Activated naive CD4-positive, alpha-beta T cell treated with anti-CD3 and anti-CD28 coated beads, Interleukin-2, amount 10 ng/mL, durations not matched to agents 7 days and 5 days (primary cell): ENCODE measurements around the gene AFG3L2.
"Not testable (repeated sequence)": the region's sequence is repeated elsewhere in the genome, so short reads cannot be mapped to it uniquely, and the experiment has no call there.

Experiments used
- CTCF ChIA-PET: fragments of 350-600 bp; sonication (Branson Sonifier 250); formaldehyde crosslinking; loops from one replicate; lab custom pipeline; 2021; ENCODE audit warnings: antibody characterized with exemption; lab: Charles Lee
- DNase-seq: peaks from one replicate; pipeline ENCODE4 v3.0.0-alpha.2; 2020
- H3K27ac Mint-ChIP-seq: one replicate; pipeline ENCODE4 v1.8.0; 2021; ENCODE audit warnings: mild to moderate bottlenecking, moderate library complexity, mixed read lengths
- H3K27me3 Mint-ChIP-seq: one replicate; pipeline ENCODE4 v1.8.0; 2021; ENCODE audit warnings: mild to moderate bottlenecking, mixed read lengths
- H3K36me3 Mint-ChIP-seq: one replicate; pipeline ENCODE4 v1.8.0; 2021; ENCODE audit warnings: mixed read lengths
- H3K4me1 Mint-ChIP-seq: one replicate; pipeline ENCODE4 v1.8.0; 2021; ENCODE audit warnings: mixed read lengths
- H3K4me3 Mint-ChIP-seq: one replicate; pipeline ENCODE4 v1.8.0; 2021; ENCODE audit warnings: mild to moderate bottlenecking, moderate library complexity, mixed read lengths
- H3K9me3 Mint-ChIP-seq: one replicate; pipeline ENCODE4 v1.8.0; 2021; ENCODE audit warnings: mixed read lengths

The AFG3L2 gene

GRCh38 chr18:12384261-12384660 lies 7.2 kb upstream of the AFG3L2 start:
- CTCF ChIA-PET, result interaction anchor here (0.6 to 1.1 kb wide), 2 partner anchors 56 to 240 kb away, joined by 3 to 4 read pairs; no protein-coding TSS in a partner anchor
- H3K9me3 Mint-ChIP-seq, result no peaks in the 10 kb centered on the region
- H3K27me3 Mint-ChIP-seq, result peaks cover 17% of the 10 kb centered on the region
- H3K27ac Mint-ChIP-seq, result no peak overlapping the region
- no peaks in the 10 kb centered on the region for H3K36me3 Mint-ChIP-seq
- DNase-seq, result no peak
- no peaks in the 10 kb centered on the region for H3K4me1 Mint-ChIP-seq
- H3K4me3 Mint-ChIP-seq, result no peak overlapping the region

- DNase-seq, H3K36me3 Mint-ChIP-seq, H3K4me3 Mint-ChIP-seq, H3K9me3 Mint-ChIP-seq, H3K27ac Mint-ChIP-seq, H3K4me1 Mint-ChIP-seq, CTCF ChIA-PET: not testable (repeated sequence)
- peaks cover 20% of the 10 kb centered on the region for H3K27me3 Mint-ChIP-seq
Measured at GRCh38 chr18:12383759-12384158, 6.7 kb upstream of the AFG3L2 start.

DNA sequence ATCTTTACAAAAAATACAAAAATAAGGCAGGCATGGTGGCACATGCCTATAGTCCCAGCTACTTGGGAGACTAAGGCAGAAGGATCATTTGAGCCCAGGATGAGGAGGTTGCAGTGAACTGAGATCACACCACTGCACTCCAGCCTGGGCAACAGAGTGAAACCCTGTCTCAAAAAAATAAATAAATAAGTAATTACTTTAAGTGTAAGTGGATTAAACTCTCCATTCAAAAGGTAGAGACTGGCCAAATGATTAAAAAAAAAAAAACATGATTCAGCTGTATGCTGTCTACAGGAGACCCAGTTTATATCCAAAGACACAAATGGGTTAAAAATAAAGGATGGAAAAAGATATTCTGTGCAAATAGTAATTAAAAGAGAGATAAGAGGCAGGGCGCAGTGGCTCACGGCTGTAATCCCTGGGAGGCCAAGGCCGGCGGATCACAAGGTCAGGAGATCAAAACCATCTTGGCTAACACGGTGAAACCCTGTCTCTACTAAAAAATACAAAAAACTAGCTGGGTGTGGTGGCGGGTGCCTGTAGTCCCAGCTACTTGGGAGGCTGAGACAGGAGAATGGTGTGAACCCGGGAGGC lies 5.3 kb upstream of the AFG3L2 start:
- H3K4me1 Mint-ChIP-seq, H3K4me3 Mint-ChIP-seq, DNase-seq, H3K9me3 Mint-ChIP-seq, H3K27ac Mint-ChIP-seq, H3K36me3 Mint-ChIP-seq: not testable (repeated sequence)
- CTCF ChIA-PET, result interaction anchor here (0.9 kb wide), 1 partner anchor 12 kb away, joined by 4 read pairs; no protein-coding TSS in a partner anchor
- H3K27me3 Mint-ChIP-seq, result peaks cover 26% of the 10 kb centered on the region

DNA sequence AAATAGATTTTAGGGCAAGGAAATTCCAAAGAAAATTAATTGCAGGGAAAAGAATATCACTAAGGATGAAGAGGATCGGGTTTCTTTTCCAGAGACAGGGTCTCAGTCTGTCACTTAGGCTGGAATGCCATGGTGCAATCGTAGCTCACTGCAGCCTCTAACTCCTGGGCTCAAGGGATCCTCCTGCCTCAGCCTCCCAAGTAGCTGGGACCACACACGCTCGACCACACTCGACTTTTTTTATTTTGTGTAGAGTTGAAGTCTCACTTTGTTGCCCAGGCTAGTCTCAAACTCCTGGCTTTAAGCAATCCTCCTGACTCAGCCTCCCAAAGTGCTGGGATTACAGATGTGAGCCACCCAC lies 1.2 kb upstream of the AFG3L2 start:
- H3K9me3 Mint-ChIP-seq, H3K27ac Mint-ChIP-seq, CTCF ChIA-PET, DNase-seq: not testable (repeated sequence)
- H3K4me1 Mint-ChIP-seq, result peaks cover 42% of the 10 kb centered on the region
- H3K4me3 Mint-ChIP-seq, result peak overlapping the region; percentile 82
- H3K36me3 Mint-ChIP-seq, result peaks cover 16% of the 10 kb centered on the region
- H3K27me3 Mint-ChIP-seq, result peaks cover 19% of the 10 kb centered on the region

DNA sequence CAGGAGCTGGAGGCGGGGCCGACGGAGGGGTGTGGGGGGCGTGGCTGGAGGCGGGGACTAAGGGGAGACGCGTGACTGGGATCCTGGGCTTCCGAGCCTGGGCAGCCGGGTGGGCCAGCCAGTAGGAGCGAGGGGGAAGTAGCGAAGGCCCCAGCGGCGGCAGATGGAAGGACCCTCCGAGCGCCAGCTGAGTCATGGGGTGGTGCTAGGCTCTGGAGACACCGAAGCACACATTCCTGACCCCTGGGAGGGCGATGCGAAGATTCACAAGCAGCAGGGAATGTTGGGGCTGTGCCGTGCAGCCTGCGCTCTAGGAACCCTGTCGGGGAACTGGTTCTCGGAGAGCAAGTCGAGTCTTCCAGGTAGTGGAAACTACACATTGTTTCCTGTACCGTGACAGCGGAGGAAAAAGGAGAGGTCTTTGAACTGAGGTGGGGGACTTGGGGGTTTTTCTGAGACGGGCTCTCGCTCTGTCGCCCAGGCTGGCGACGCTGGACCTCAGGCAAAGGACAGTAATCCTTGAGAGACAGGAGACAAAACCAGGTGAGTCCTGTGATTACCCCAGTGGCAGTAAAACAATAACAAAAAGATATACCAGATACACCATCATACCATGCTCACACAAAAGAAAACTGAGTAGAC lies 650 bp upstream of the AFG3L2 start:
- peaks cover 47% of the 10 kb centered on the region for H3K4me1 Mint-ChIP-seq
- H3K27ac Mint-ChIP-seq, result peak overlapping the region; percentile 83
- H3K9me3 Mint-ChIP-seq, result no peaks in the 10 kb centered on the region
- CTCF ChIA-PET, result interaction anchor here (1.2 kb wide), 1 partner anchor 15 kb away, joined by 3 read pairs; no protein-coding TSS in a partner anchor
- H3K27me3 Mint-ChIP-seq, result peaks cover 16% of the 10 kb centered on the region
- peaks cover 18% of the 10 kb centered on the region for H3K36me3 Mint-ChIP-seq
- no peak for DNase-seq
- H3K4me3 Mint-ChIP-seq, result peak overlapping the region; percentile 82

DNA sequence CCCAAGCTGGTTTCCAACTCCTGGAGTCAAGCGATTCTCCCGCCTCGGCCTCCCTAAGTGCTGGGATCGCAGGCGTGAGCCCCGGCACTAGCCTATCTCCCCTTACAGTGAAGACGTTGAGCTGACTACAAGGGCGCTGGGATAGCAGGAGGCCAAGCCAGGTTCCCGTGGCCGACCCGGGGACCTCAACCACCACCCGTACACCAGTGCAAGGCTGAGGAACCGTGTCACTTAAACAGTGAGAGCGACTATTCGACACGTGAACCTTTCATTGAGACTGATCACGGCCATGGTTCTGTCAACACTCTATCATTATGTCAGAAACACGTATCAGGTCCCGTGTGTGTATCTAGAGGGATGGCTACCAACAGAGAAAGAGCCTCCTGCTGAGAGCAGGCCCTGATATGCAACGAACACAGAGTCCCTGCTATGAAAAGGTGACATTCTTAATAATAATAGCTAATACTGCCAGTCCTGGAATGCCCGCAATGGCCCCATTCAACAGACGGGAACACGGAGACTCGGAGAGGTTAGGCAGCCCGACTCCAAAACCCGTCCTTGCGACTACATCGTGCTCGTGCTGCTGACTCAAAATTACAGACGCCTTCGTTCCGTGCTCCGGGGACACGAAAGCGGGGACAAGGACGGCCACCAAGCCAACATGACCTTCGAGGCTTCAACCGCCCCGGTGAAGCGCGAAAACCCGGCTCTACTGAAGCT lies 833 bp downstream of the AFG3L2 start:
- Mint-ChIP-seq H3K27ac (peak overlapping the region; percentile 97), H3K9me3 (no peaks in the 10 kb centered on the region), H3K4me1 (peaks cover 60% of the 10 kb centered on the region), H3K27me3 (peaks cover 12% of the 10 kb centered on the region), H3K4me3 (peak overlapping the region; percentile 90), H3K36me3 (peaks cover 23% of the 10 kb centered on the region)
- CTCF ChIA-PET, result no interaction called here
- DNase-seq, result no peak

GRCh38 chr18:12374401-12374800 lies 2.6 kb downstream of the AFG3L2 start:
- Mint-ChIP-seq H3K27me3 (peaks cover 12% of the 10 kb centered on the region), H3K36me3 (peaks cover 31% of the 10 kb centered on the region), H3K27ac (no peak overlapping the region), H3K4me1 (peaks cover 61% of the 10 kb centered on the region), H3K4me3 (peak overlapping the region; percentile 52), H3K9me3 (no peaks in the 10 kb centered on the region)
- DNase-seq, result no peak
- CTCF ChIA-PET, result no interaction called here

DNA sequence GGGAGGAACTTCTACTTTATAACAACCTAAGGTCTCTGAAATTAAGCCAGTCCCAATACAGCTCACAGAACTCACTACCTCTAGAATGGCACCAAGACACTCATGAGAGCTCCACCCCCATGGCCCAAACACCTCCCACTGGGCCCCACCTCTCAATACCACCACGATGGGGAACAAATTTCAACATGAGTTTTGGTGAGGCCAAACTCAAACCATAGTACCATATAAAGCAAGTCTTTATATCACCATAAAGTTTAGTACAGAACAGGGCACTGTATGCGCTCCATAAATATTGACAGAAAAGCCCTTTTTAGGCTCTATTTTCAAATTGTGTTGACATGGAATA lies 3.3 kb downstream of the AFG3L2 start:
- H3K4me3 Mint-ChIP-seq, result no peak overlapping the region
- H3K27ac Mint-ChIP-seq, result no peak overlapping the region
- CTCF ChIA-PET, result interaction anchor here (1.0 kb wide), 1 partner anchor 46 kb away, joined by 3 read pairs; no protein-coding TSS in a partner anchor
- peaks cover 8% of the 10 kb centered on the region for H3K27me3 Mint-ChIP-seq
- DNase-seq, result no peak
- peaks cover 36% of the 10 kb centered on the region for H3K36me3 Mint-ChIP-seq
- H3K9me3 Mint-ChIP-seq, result no peaks in the 10 kb centered on the region
- peaks cover 61% of the 10 kb centered on the region for H3K4me1 Mint-ChIP-seq

DNA sequence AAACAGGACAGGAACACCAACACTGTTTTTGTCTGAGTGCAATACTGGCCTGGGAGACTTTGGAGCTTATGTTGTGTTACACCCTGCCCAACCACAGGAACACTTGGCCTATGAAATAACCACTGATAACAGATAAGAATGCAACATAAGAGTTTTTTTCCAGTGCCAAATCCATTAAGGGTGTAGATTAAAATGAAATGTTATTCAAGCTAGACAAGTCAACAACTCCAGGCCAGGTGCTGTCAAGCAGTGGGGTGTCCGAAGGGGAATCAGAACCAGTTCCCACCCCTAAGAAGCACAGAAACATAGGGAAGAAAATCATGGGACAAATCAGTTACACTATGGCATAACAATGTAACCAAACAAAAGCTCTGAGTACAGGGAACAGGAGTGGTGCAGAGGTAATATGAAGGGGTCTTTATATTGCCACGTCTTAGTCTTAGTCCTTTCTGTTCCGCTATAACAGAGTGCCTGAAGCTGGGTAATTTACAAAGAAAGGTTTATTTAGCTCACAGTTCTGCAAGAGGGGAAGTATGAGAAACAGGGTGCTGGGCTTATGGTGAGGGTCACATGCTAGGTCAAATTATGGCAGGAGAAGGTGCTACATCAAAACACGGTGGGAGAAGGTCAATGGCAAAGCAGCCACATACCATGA lies 3.8 kb downstream of the AFG3L2 start:
- CTCF ChIA-PET, result interaction anchor here (1.0 kb wide), 1 partner anchor 45 kb away, joined by 3 read pairs; no protein-coding TSS in a partner anchor
- Mint-ChIP-seq H3K36me3 (peaks cover 36% of the 10 kb centered on the region), H3K27me3 (peaks cover 8% of the 10 kb centered on the region), H3K4me1 (peaks cover 61% of the 10 kb centered on the region), H3K9me3 (no peaks in the 10 kb centered on the region), H3K27ac (no peak overlapping the region), H3K4me3 (no peak overlapping the region)
- no peak for DNase-seq

GRCh38 chr18:12372406-12372805 lies 4.6 kb downstream of the AFG3L2 start:
- no peak for DNase-seq
- Mint-ChIP-seq H3K27me3 (peaks cover 3% of the 10 kb centered on the region), H3K4me3 (no peak overlapping the region), H3K36me3 (peaks cover 37% of the 10 kb centered on the region), H3K27ac (no peak overlapping the region), H3K4me1 (peaks cover 55% of the 10 kb centered on the region), H3K9me3 (no peaks in the 10 kb centered on the region)
- CTCF ChIA-PET, result interaction anchor here (1.4 kb wide), 1 partner anchor 44 kb away, joined by 5 read pairs; no protein-coding TSS in a partner anchor

DNA sequence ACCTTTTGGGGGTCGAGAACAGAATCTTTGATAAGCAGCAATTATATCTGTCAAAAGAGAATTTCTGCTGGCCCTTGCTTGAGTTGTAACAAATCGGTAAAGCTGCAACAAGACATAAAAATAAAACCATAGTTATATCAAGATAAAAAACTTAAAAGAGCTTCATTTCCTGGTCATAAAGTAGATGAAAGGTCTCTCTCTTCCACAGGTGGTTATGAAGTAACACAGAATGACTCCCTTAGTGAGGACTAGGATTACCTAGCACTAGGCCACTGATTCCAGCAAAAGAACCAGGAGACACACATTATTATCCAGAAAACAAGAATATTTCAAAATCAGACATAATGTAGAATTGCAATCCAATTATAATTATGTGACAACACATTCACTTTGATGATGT lies 5.4 kb downstream of the AFG3L2 start:
- no peak overlapping the region for H3K27ac Mint-ChIP-seq
- peaks cover 53% of the 10 kb centered on the region for H3K4me1 Mint-ChIP-seq
- CTCF ChIA-PET, result interaction anchor here (1.4 kb wide), 1 partner anchor 43 kb away, joined by 5 read pairs; no protein-coding TSS in a partner anchor
- no peaks in the 10 kb centered on the region for H3K27me3 Mint-ChIP-seq
- DNase-seq, result no peak
- H3K4me3 Mint-ChIP-seq, result no peak overlapping the region
- no peaks in the 10 kb centered on the region for H3K9me3 Mint-ChIP-seq
- peaks cover 44% of the 10 kb centered on the region for H3K36me3 Mint-ChIP-seq

DNA sequence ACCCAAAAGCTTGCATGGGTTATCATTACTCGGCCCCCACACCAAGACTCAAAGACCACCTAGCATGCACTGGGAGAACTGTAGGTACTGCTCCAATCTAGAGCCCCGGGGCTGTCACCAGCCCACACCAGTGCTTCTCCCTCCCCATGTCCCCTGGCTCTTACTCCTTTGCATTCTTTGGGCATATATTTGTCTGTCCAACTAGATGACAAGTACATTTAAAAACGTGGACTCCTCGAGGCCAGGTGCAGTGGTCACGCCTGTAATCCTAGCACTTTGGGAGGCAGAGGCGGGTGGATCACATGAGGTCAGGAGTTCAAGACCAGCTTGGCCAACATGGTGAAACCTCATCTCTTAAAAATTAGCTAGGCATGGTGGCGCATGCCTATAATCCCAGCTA lies 7.8 kb downstream of the AFG3L2 start:
- Mint-ChIP-seq H3K36me3 (peaks cover 43% of the 10 kb centered on the region), H3K27ac (no peak overlapping the region)
- CTCF ChIA-PET, result interaction anchor here (0.7 to 1.3 kb wide), 2 partner anchors 41 to 97 kb away, joined by 3 read pairs; no protein-coding TSS in a partner anchor

GRCh38 chr18:12366784-12367183 lies 10.2 kb downstream of the AFG3L2 start:
- Mint-ChIP-seq H3K4me3 (no peak overlapping the region), H3K4me1 (peaks cover 7% of the 10 kb centered on the region), H3K27ac (no peak overlapping the region), H3K27me3 (no peaks in the 10 kb centered on the region), H3K9me3 (no peaks in the 10 kb centered on the region), H3K36me3 (peaks cover 42% of the 10 kb centered on the region)
- DNase-seq, result no peak
- CTCF ChIA-PET, result no interaction called here

More for the DNA sequence above, 7.8 kb downstream of the AFG3L2 start:
- no peaks in the 10 kb centered on the region for H3K27me3 Mint-ChIP-seq
- peaks cover 30% of the 10 kb centered on the region for H3K4me1 Mint-ChIP-seq
- DNase-seq, result no peak
- H3K9me3 Mint-ChIP-seq, result no peaks in the 10 kb centered on the region
- H3K4me3 Mint-ChIP-seq, result no peak overlapping the region

GRCh38 chr18:12366379-12366778 lies 10.6 kb downstream of the AFG3L2 start:
- H3K27ac Mint-ChIP-seq, result peak overlapping the region; percentile 35
- H3K9me3 Mint-ChIP-seq, result no peaks in the 10 kb centered on the region
- CTCF ChIA-PET, result no interaction called here
- H3K36me3 Mint-ChIP-seq, result peaks cover 39% of the 10 kb centered on the region
- H3K27me3 Mint-ChIP-seq, result no peaks in the 10 kb centered on the region
- no peak overlapping the region for H3K4me3 Mint-ChIP-seq
- H3K4me1 Mint-ChIP-seq, result peaks cover 3% of the 10 kb centered on the region
- no peak for DNase-seq
